ENCODE measurements around the gene MORN3. TPM values are rescaled to one million over a fixed set of nuclear protein-coding genes. Genes with fewer than 3 reads are reported as not detected.
"Not testable (repeated sequence)": the region's sequence is repeated elsewhere in the genome, so short reads cannot be mapped to it uniquely, and the experiment has no call there.

MORN3 gene
- total and polyA plus RNA-seq, 10 of the 15 experiments (the other 5 are each of a cell fraction or from before 2014, with no cell fraction given), result 0.08 to 0.34 (median 0.17) TPM

DNA sequence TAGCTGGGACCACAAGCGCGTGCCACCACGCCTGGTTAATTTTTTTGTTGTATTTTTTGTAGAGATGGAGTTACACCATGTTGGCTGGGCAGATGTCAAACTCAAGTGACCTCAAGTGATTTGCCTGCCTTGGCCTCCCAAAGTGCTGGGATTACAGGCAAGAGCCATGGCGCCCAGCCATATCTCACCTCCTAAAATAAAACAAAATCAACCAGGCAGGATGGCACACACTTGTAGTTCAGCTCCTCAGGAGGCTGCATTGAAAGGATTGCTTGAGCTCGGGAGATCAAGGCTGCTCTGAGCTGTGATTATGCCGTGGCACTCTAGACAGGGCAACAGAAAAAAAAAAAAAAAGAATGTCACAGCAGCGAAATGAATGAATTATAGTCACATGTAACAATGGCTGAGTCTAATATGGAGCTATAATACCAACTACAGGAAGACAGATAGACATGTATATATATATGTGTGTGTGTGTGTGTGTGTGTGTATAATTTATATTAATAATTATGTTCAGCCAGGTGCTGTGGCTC, 23.8 kb upstream of the MORN3 start:
- POLR2A ChIA-PET, result interaction anchor here (0.5 to 1.1 kb wide), 5 partner anchors 44 to 395 kb away, joined by 3 to 5 read pairs (median 4); no protein-coding TSS in a partner anchor
- H3K4me2 ChIP-seq (ENCODE audit: control insufficient read depth, insufficient read depth), result no peak overlapping the region
- ATAC-seq (no peak), DNase-seq (ENCODE audit: low read depth, low spot score) (no peak), FAIRE-seq (no peak)
- H3K27ac ChIP-seq (ENCODE audit: control insufficient read depth, insufficient read depth), result no peak overlapping the region
- in situ Hi-C loops (cut with MboI), result loop anchor here (5.0 kb wide), 1 partner anchor 99 kb away; the partner anchor contains the start of gene RHOF
- BruUV-seq (replicated peaks), result no TSS peak
- CTCF ChIA-PET, result interaction anchor here (0.7 to 12.4 kb wide), 3 partner anchors 95 to 808 kb away, joined by 3 to 128 read pairs (median 3); partner anchors contain the start of genes RHOF and ZCCHC8
- SMC1A ChIA-PET (ENCODE audit: uncharacterized antibody, unreplicated experiment), result interaction anchor here (2.6 kb wide), 1 partner anchor 101 kb away, joined by 15 read pairs; the partner anchor contains the start of gene RHOF
- H3K4me3 ChIP-seq, result no peak overlapping the region
- WGBS (ENCODE audit: insufficient coverage, insufficient replicate concordance, low lambda C conversion rate, missing lambda C conversion rate), result 68% methylated on average over 7 of the region's 7 CpGs
- H3K9me3 ChIP-seq (replicated peaks; ENCODE audit: control insufficient read depth, insufficient read depth, low read length), result no peaks in the 10 kb centered on the region
- no peaks in the 10 kb centered on the region for H3K36me3 ChIP-seq (ENCODE audit: control insufficient read depth in 2 of 2, insufficient read depth in 2 of 2, low read length in 1 of 2)
- H4K20me1 ChIP-seq (ENCODE audit: control insufficient read depth, insufficient read depth), result no peaks in the 10 kb centered on the region
- no peaks in the 10 kb centered on the region; the same call in 1 of the 2 replicates for H3K4me1 ChIP-seq (ENCODE audit: control insufficient read depth, insufficient read depth, low read length)
- TF ChIP-seq NRF1 (conservative IDR thresholded peaks at IDR 0.05; ENCODE audit: low read depth, low read length), result no peak
- TF ChIP-seq, protein P1, sequence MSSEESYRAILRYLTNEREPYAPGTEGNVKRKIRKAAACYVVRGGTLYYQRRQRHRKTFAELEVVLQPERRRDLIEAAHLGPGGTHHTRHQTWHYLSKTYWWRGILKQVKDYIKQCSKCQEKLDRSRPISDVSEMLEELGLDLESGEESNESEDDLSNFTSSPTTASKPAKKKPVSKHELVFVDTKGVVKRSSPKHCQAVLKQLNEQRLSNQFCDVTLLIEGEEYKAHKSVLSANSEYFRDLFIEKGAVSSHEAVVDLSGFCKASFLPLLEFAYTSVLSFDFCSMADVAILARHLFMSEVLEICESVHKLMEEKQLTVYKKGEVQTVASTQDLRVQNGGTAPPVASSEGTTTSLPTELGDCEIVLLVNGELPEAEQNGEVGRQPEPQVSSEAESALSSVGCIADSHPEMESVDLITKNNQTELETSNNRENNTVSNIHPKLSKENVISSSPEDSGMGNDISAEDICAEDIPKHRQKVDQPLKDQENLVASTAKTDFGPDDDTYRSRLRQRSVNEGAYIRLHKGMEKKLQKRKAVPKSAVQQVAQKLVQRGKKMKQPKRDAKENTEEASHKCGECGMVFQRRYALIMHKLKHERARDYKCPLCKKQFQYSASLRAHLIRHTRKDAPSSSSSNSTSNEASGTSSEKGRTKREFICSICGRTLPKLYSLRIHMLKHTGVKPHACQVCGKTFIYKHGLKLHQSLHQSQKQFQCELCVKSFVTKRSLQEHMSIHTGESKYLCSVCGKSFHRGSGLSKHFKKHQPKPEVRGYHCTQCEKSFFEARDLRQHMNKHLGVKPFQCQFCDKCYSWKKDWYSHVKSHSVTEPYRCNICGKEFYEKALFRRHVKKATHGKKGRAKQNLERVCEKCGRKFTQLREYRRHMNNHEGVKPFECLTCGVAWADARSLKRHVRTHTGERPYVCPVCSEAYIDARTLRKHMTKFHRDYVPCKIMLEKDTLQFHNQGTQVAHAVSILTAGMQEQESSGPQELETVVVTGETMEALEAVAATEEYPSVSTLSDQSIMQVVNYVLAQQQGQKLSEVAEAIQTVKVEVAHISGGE (CRISPR knock-in tag; IDR thresholded peaks at IDR 0.05), result no peak
- no peak for TF ChIP-seq FOS (IDR thresholded peaks at IDR 0.05; ENCODE audit: borderline replicate concordance, extremely low read depth, insufficient read length)
- no peak for TF ChIP-seq PAX5 (IDR thresholded peaks at IDR 0.05; ENCODE audit: borderline replicate concordance, low read depth, low read length)
- intact Hi-C loops (cut with micrococcal nuclease; ENCODE audit: unreplicated experiment), result no loop called here
- H2AFZ ChIP-seq (ENCODE audit: control insufficient read depth, low read depth, low read length), result no peak overlapping the region
- RAD21 ChIA-PET (ENCODE audit: unreplicated experiment), result interaction anchor here (0.9 to 2.5 kb wide), 3 partner anchors 96 to 103 kb away, joined by 3 to 20 read pairs (median 3); partner anchors contain the start of gene RHOF
- no peak overlapping the region for H3K9ac ChIP-seq (ENCODE audit: control insufficient read depth, insufficient read depth, low read length)
- H3K79me2 ChIP-seq (ENCODE audit: control insufficient read depth, insufficient read depth, low read length), result no peaks in the 10 kb centered on the region
- no peaks in the 10 kb centered on the region for H3K27me3 ChIP-seq (replicated peaks in 1 of 2; ENCODE audit: control insufficient read depth in 2 of 2, insufficient read depth in 2 of 2, low read length in 1 of 2)

GRCh38 chr12:121692744-121693143, 23.3 kb upstream of the MORN3 start:
- H3K4me2 ChIP-seq (ENCODE audit: control insufficient read depth, insufficient read depth); H3K9me3 ChIP-seq (replicated peaks; ENCODE audit: control insufficient read depth, insufficient read depth, low read length); BruUV-seq (replicated peaks); H3K4me1 ChIP-seq (ENCODE audit: control insufficient read depth, insufficient read depth, low read length); H3K4me3 ChIP-seq; H3K36me3 ChIP-seq (ENCODE audit: control insufficient read depth in 2 of 2, insufficient read depth in 2 of 2, low read length in 1 of 2); DNase-seq (ENCODE audit: low read depth, low spot score); H4K20me1 ChIP-seq (ENCODE audit: control insufficient read depth, insufficient read depth); intact Hi-C loops (cut with micrococcal nuclease; ENCODE audit: unreplicated experiment); H2AFZ ChIP-seq (ENCODE audit: control insufficient read depth, low read depth, low read length); FAIRE-seq; H3K79me2 ChIP-seq (ENCODE audit: control insufficient read depth, insufficient read depth, low read length); H3K9ac ChIP-seq (ENCODE audit: control insufficient read depth, insufficient read depth, low read length); H3K27me3 ChIP-seq (replicated peaks in 1 of 2; ENCODE audit: control insufficient read depth in 2 of 2, insufficient read depth in 2 of 2, low read length in 1 of 2); H3K27ac ChIP-seq (ENCODE audit: control insufficient read depth, insufficient read depth); ATAC-seq: not testable (repeated sequence)
- POLR2A ChIA-PET, result interaction anchor here (0.5 to 0.7 kb wide), 2 partner anchors 64 to 396 kb away, joined by 4 to 5 read pairs; no protein-coding TSS in a partner anchor
- in situ Hi-C loops (cut with MboI), result loop anchor here (5.0 kb wide), 1 partner anchor 100 kb away; the partner anchor contains the start of gene RHOF
- SMC1A ChIA-PET (ENCODE audit: uncharacterized antibody, unreplicated experiment), result interaction anchor here (2.6 kb wide), 1 partner anchor 101 kb away, joined by 15 read pairs; the partner anchor contains the start of gene RHOF
- RAD21 ChIA-PET (ENCODE audit: unreplicated experiment), result interaction anchor here (0.9 to 2.5 kb wide), 2 partner anchors 102 to 104 kb away, joined by 3 to 20 read pairs; partner anchors contain the start of gene RHOF
- 63% methylated on average over 3 of the region's 3 CpGs for WGBS (ENCODE audit: insufficient coverage, insufficient replicate concordance, low lambda C conversion rate, missing lambda C conversion rate)
- CTCF ChIA-PET, result interaction anchor here (0.7 to 12.4 kb wide), 2 partner anchors 101 to 808 kb away, joined by 3 to 128 read pairs; partner anchors contain the start of genes RHOF and ZCCHC8
